H1 (cell line): ENCODE measurements around the gene CXCL11. TPM values are rescaled to one million over a fixed set of nuclear protein-coding genes. Genes with fewer than 3 reads are reported as not detected.

ENCODE experiments used
- CTCF ChIA-PET: fragments of 300-600 bp; sonication (Branson Sonifier 250); formaldehyde crosslinking; loops from one replicate; lab custom pipeline; 2021; ENCODE audit not compliant: partially characterized antibody; lab: Charles Lee
- POLR2A ChIA-PET: fragments of 300-600 bp; sonication (Branson Sonifier 250); formaldehyde crosslinking; loops from one replicate; lab custom pipeline; 2021; ENCODE audit warnings: inconsistent platforms; ENCODE audit not compliant: partially characterized antibody; lab: Charles Lee
- DNase-seq, 2 experiments: peaks; one replicate each; pipeline versions ENCODE4 v3.0.0 to v3.0.0-alpha.2; 2010 to 2022; ENCODE audit warnings: low spot score in 2 of 2, low read depth in 1 of 2, mixed read lengths in 1 of 2
- FAIRE-seq: peaks from 2 replicates; lab custom pipeline; 2011; peaks lifted over from hg19 to GRCh38; lab: Jason Lieb, UNC
- H2AFZ ChIP-seq: 2 replicates; pipeline ENCODE4 v1.8.1; 2012; ENCODE audit warnings: low read length, inconsistent platforms
- H2AK5ac ChIP-seq: 2 replicates; pipeline ENCODE4 v1.6.1; 2013; ENCODE audit warnings: low read depth, low read length
- H2BK120ac ChIP-seq: replicated peaks from 2 replicates; pipeline ENCODE3; 2013; ENCODE audit warnings: low read depth, low read length, inconsistent platforms
- H2BK12ac ChIP-seq: 2 replicates; pipeline ENCODE4 v1.6.1; 2013; ENCODE audit warnings: low read depth, low read length
- H2BK15ac ChIP-seq: 2 replicates; pipeline ENCODE4 v1.6.1; 2013; ENCODE audit warnings: low read length
- H2BK20ac ChIP-seq: 2 replicates; pipeline ENCODE4 v1.6.1; 2013; ENCODE audit warnings: low read length
- H2BK5ac ChIP-seq: 2 replicates; pipeline ENCODE4 v1.6.1; 2013; ENCODE audit warnings: low read depth, low read length
- H3K14ac ChIP-seq: 2 replicates; pipeline ENCODE4 v1.6.1; 2013; ENCODE audit warnings: inconsistent platforms; ENCODE audit not compliant: insufficient read length
- H3K18ac ChIP-seq: 2 replicates; pipeline ENCODE4 v1.6.1; 2013; ENCODE audit warnings: low read length; ENCODE audit errors: extremely low read depth
- H3K23ac ChIP-seq: 2 replicates; pipeline ENCODE4 v1.6.1; 2013; ENCODE audit warnings: inconsistent platforms; ENCODE audit not compliant: insufficient read length
- H3K23me2 ChIP-seq: 2 replicates; pipeline ENCODE4 v1.6.1; 2013; ENCODE audit warnings: low read depth, low read length
- H3K27ac ChIP-seq: 2 replicates; pipeline ENCODE4 v1.6.1; 2011; ENCODE audit warnings: low read depth, low read length, inconsistent platforms
- H3K27me3 ChIP-seq, 4 experiments: replicated peaks in 1 of 4; 1 replicate in 1 of 4; 2 replicates in 3 of 4; pipeline versions ENCODE4 v1.6.1 to v1.8.1; 2011 to 2013; ENCODE audit warnings: low read length in 3 of 4, mild to moderate bottlenecking in 3 of 4, inconsistent platforms in 2 of 4, mixed read lengths in 2 of 4, moderate library complexity in 1 of 4; ENCODE audit not compliant: control insufficient read depth in 3 of 4, insufficient read depth in 3 of 4; ENCODE audit errors: extremely low read depth in 1 of 4
- H3K36me3 ChIP-seq, 4 experiments: 2 replicates each; pipeline versions ENCODE4 v1.6.1 to v1.8.1; 2011 to 2013; ENCODE audit warnings: mild to moderate bottlenecking in 4 of 4, low read length in 3 of 4, moderate library complexity in 2 of 4, control low read depth in 1 of 4, inconsistent platforms in 1 of 4; ENCODE audit not compliant: insufficient read depth in 4 of 4, control insufficient read depth in 2 of 4
- H3K4ac ChIP-seq: replicated peaks from 2 replicates; pipeline ENCODE3; 2013; ENCODE audit warnings: low read length, low read depth, mixed read lengths, inconsistent platforms; ENCODE audit not compliant: insufficient read length
- H3K4me1 ChIP-seq, 4 experiments: replicated peaks in 1 of 4; 1 replicate in 1 of 4; 2 replicates in 3 of 4; pipeline versions ENCODE4 v1.6.1 to v1.8.1; 2011 to 2013; ENCODE audit warnings: low read length in 3 of 4, inconsistent platforms in 2 of 4, mixed read lengths in 1 of 4; ENCODE audit not compliant: insufficient read depth in 4 of 4, control insufficient read depth in 3 of 4
- H3K4me2 ChIP-seq, 2 experiments: 2 replicates each; pipeline versions ENCODE4 v1.6.1 to v1.8.1; 2011 to 2013; ENCODE audit warnings: low read depth in 2 of 2, low read length in 2 of 2, control low read depth in 1 of 2, inconsistent platforms in 1 of 2, mild to moderate bottlenecking in 1 of 2; ENCODE audit not compliant: insufficient read depth in 1 of 2
- H3K4me3 ChIP-seq, 4 experiments: fragments of 200-600, 300-600 bp in 1 of 4; sonication (generic), shearing (Covaris generic), sonication (Bioruptor Twin) in 1 of 4; 2 replicates each; pipeline versions ENCODE4 v1.5.1 to v1.8.1; 2011 to 2016; ENCODE audit warnings: low read length in 4 of 4, low read depth in 3 of 4, control low read depth in 2 of 4, inconsistent platforms in 2 of 4, mild to moderate bottlenecking in 2 of 4, mixed read lengths in 1 of 4, moderate library complexity in 1 of 4; ENCODE audit not compliant: insufficient read depth in 2 of 4; ENCODE audit errors: extremely low read depth in 1 of 4
- H3K56ac ChIP-seq: replicated peaks from 2 replicates; pipeline ENCODE3; 2013; ENCODE audit warnings: low read depth, mild to moderate bottlenecking, mixed read lengths, low read length, inconsistent platforms; ENCODE audit not compliant: insufficient read length
- H3K79me1 ChIP-seq: 2 replicates; pipeline ENCODE4 v1.6.1; 2013; ENCODE audit warnings: low read depth, low read length, control low read depth
- H3K79me2 ChIP-seq, 2 experiments: 2 replicates each; pipeline versions ENCODE4 v1.6.1 to v1.8.1; 2012 to 2013; ENCODE audit warnings: low read length in 2 of 2, mild to moderate bottlenecking in 2 of 2, inconsistent platforms in 1 of 2; ENCODE audit not compliant: insufficient read depth in 2 of 2, control insufficient read depth in 1 of 2
- H3K9ac ChIP-seq, 4 experiments: replicated peaks in 1 of 4; 1 replicate in 1 of 4; 2 replicates in 3 of 4; pipeline versions ENCODE4 v1.6.1 to v1.8.1; 2011 to 2013; ENCODE audit warnings: low read depth in 3 of 4, low read length in 3 of 4, control low read depth in 2 of 4, mild to moderate bottlenecking in 2 of 4, moderate library complexity in 2 of 4, inconsistent platforms in 1 of 4; ENCODE audit errors: extremely low read depth in 1 of 4
- H3K9me3 ChIP-seq, 2 experiments: 2 replicates each; pipeline versions ENCODE4 v1.6.1 to v1.8.1; 2012 to 2013; ENCODE audit warnings: mild to moderate bottlenecking in 2 of 2, moderate library complexity in 2 of 2, control low read depth in 1 of 2, inconsistent platforms in 1 of 2, low read depth in 1 of 2, low read length in 1 of 2, mixed read lengths in 1 of 2; ENCODE audit not compliant: insufficient read depth in 2 of 2
- H4K20me1 ChIP-seq, 2 experiments: replicated peaks in 1 of 2; 2 replicates each; pipeline versions ENCODE3 to v1.8.1; 2011 to 2013; ENCODE audit warnings: inconsistent platforms in 2 of 2, low read length in 2 of 2, mild to moderate bottlenecking in 1 of 2; ENCODE audit not compliant: insufficient read depth in 2 of 2, control insufficient read depth in 1 of 2
- H4K5ac ChIP-seq: 2 replicates; pipeline ENCODE4 v1.6.1; 2013; ENCODE audit warnings: low read length, low read depth, mixed read lengths, inconsistent platforms; ENCODE audit not compliant: insufficient read length
- H4K8ac ChIP-seq: 2 replicates; pipeline ENCODE4 v1.8.0; 2013; ENCODE audit warnings: mild to moderate bottlenecking, moderate library complexity, low read length, inconsistent platforms; ENCODE audit not compliant: insufficient read depth; ENCODE audit errors: extremely low read depth
- H4K91ac ChIP-seq: replicated peaks from 2 replicates; pipeline ENCODE3; 2013; ENCODE audit warnings: low read length, mixed read lengths, inconsistent platforms; ENCODE audit not compliant: insufficient read length
- CBX5 ChIP-seq: fragments of 300-800, 300-1000 bp; sonication (generic); IDR thresholded peaks from 2 replicates; pipeline ENCODE4 v1.7.1; 2016; ENCODE audit warnings: antibody characterized with exemption, low read length, low read depth
- CEBPB ChIP-seq: IDR thresholded peaks from 2 replicates; pipeline ENCODE4 v1.6.1; 2012; ENCODE audit warnings: low read depth, low read length
- EP300 ChIP-seq, 2 experiments: IDR thresholded peaks; 1 replicate in 1 of 2; 2 replicates in 1 of 2; pipeline ENCODE4 v1.6.1; 2011 to 2012; ENCODE audit warnings: low read depth in 2 of 2, low read length in 2 of 2, mild to moderate bottlenecking in 2 of 2, borderline replicate concordance in 1 of 2, inconsistent platforms in 1 of 2, moderate library complexity in 1 of 2
- EZH2 ChIP-seq: fragments of 200-600 bp; sonication (generic); IDR thresholded peaks from 2 replicates; pipeline ENCODE4 v1.7.1; 2012; ENCODE audit warnings: low read depth, mild to moderate bottlenecking, moderate library complexity, low read length, inconsistent platforms; ENCODE audit not compliant: severe bottlenecking
- FOSL1 ChIP-seq: IDR thresholded peaks from 2 replicates; pipeline ENCODE4 v1.6.1; 2011; ENCODE audit warnings: mild to moderate bottlenecking, low read depth, low read length, moderate library complexity; ENCODE audit not compliant: insufficient read depth
- GABPA ChIP-seq: IDR thresholded peaks from 2 replicates; pipeline ENCODE4 v1.6.1; 2011; ENCODE audit warnings: mild to moderate bottlenecking, low read length, moderate library complexity, borderline replicate concordance; ENCODE audit not compliant: insufficient read depth
- NANOG ChIP-seq: IDR thresholded peaks from 2 replicates; pipeline ENCODE4 v1.6.1; 2011; ENCODE audit warnings: low read length, low read depth, mild to moderate bottlenecking, inconsistent platforms; ENCODE audit not compliant: insufficient read depth, poor library complexity, severe bottlenecking
- SIRT6 ChIP-seq: IDR thresholded peaks from one replicate; pipeline ENCODE4 v1.7.1; 2012; ENCODE audit warnings: low read length, inconsistent platforms
- SUZ12 ChIP-seq: fragments of 200-600 bp; sonication (generic); IDR thresholded peaks from 2 replicates; pipeline ENCODE4 v1.6.1; 2012; ENCODE audit warnings: mild to moderate bottlenecking, inconsistent platforms, low read length, moderate library complexity, mixed read lengths
- TAF1 ChIP-seq: IDR thresholded peaks from 2 replicates; pipeline ENCODE4 v1.6.1; 2011; ENCODE audit warnings: mild to moderate bottlenecking, low read depth, low read length
- TBP ChIP-seq: IDR thresholded peaks from 2 replicates; pipeline ENCODE4 v1.6.1; 2011; ENCODE audit warnings: low read depth, low read length, improper control_type of control experiment
- ZNF274 ChIP-seq: IDR thresholded peaks from 2 replicates; pipeline ENCODE4 v1.7.0; 2012; ENCODE audit warnings: low read length, borderline replicate concordance; ENCODE audit errors: extremely low read depth
- WGBS, 2 experiments: shearing (Covaris generic) in 1 of 2; methylation state at CpG; one replicate each; pipeline versions ENCODE4 v1.1.6 to v1.1.7; 2013 to 2015; ENCODE audit warnings: low lambda C conversion rate in 2 of 2, mixed read lengths in 2 of 2, inconsistent platforms in 1 of 2, low coverage in 1 of 2, missing lambda C conversion rate in 1 of 2; ENCODE audit not compliant: insufficient replicate concordance in 2 of 2, insufficient coverage in 1 of 2, insufficient read length in 1 of 2; ENCODE audit errors: extremely low coverage in 1 of 2, missing lambda C conversion rate in 1 of 2; 5-methylcytosine and 5-hydroxymethylcytosine counted together
- polyA plus RNA-seq, 7 experiments: library from polyadenylated mRNA; depleted of rRNA in 3 of 7; stranded (reverse) in 5 of 7; unstranded in 2 of 7; fragments of >200 nt in 5 of 7; fragments of 200-250 nt in 2 of 7; gene quantifications; 1 replicate in 5 of 7; 2 replicates in 1 of 7; 4 replicates in 1 of 7; pipeline versions ENCODE4 v1.2.1 to v1.2.3, GENCODE V29; 2011 to 2013; ENCODE audit warnings: missing spikeins in 2 of 7, mixed read lengths in 2 of 7
- total RNA-seq: library from RNA; stranded (reverse); fragmentation: NEBNext Ultra II Directional; extraction: Animal tissue kit (Norgen Biotek cat#: 25700); gene quantifications from 2 replicates; pipeline ENCODE4 v1.2.1, GENCODE V29; 2021

Gene CXCL11
- total and polyA plus RNA-seq, 2 of the 8 experiments (the other 6 are each of a cell fraction or from before 2014, with no cell fraction given): 0.18 TPM; not detected in 1

DNA sequence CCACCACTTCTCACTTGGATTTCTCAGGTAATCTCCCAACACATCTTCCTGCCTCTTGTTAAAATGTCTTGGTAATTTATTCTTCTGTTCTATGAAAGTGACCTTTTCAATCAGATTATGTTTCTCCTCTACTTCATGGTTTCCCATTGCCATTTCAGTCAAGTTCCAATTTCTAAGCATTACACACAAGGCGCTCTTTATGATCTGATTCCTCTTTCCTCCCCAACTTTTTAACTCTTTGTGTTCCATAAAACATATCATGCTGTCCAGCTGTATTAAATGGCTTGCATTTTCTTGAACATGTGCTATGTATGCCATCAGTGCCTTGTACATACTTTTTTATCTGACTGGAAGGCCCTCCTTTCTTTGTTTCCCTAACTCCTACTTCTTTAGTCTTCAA, 25.6 kb upstream of the CXCL11 start:
- no peak for FAIRE-seq
- no peaks in the 10 kb centered on the region for H3K23me2 ChIP-seq

More for the DNA sequence above, 25.6 kb upstream of the CXCL11 start:
- Histone ChIP-seq H4K91ac (no peak overlapping the region), H3K36me3 (no peaks in the 10 kb centered on the region), H3K79me1 (no peaks in the 10 kb centered on the region), H2AK5ac (no peak overlapping the region), H2BK5ac (no peak overlapping the region), H4K8ac (no peak overlapping the region), H3K4me2 (no peak overlapping the region), H3K23ac (no peak overlapping the region), H3K4ac (no peak overlapping the region), H4K20me1 (no peaks in the 10 kb centered on the region), H2BK120ac (no peak overlapping the region), H3K27ac (no peak overlapping the region), H3K27me3 (peaks cover 0 to 2% (median 0%) of the 10 kb centered on the region in 4 experiments; a peak in 1 of 7 replicates), H3K9me3 (no peaks in the 10 kb centered on the region), H2AFZ (no peak overlapping the region), H3K4me3 (no peak overlapping the region), H4K5ac (no peak overlapping the region), H3K18ac (no peak overlapping the region), H3K14ac (no peak overlapping the region), H2BK20ac (no peak overlapping the region), H2BK15ac (no peak overlapping the region), H3K56ac (no peak overlapping the region), H3K79me2 (no peaks in the 10 kb centered on the region), H3K4me1 (peaks cover 0 to 1% (median under 1%) of the 10 kb centered on the region in 4 experiments; a peak in 1 of 7 replicates), H2BK12ac (no peak overlapping the region), H3K9ac (no peak overlapping the region)
- TF ChIP-seq TBP: no peak
- no peak for TF ChIP-seq GABPA
- TF ChIP-seq EZH2: no peak
- TF ChIP-seq CEBPB: no peak
- TF ChIP-seq FOSL1: no peak
- no peak for TF ChIP-seq TAF1
- TF ChIP-seq EP300 (IDR thresholded peaks at IDR 0.05; ENCODE audit: borderline replicate concordance in 1 of 2, low read depth in 2 of 2, low read length in 2 of 2): no peak
- no peak for TF ChIP-seq CBX5
- TF ChIP-seq NANOG: no peak
- no peak for TF ChIP-seq SIRT6
- TF ChIP-seq ZNF274: no peak
- no peak for TF ChIP-seq SUZ12
- WGBS, 2 experiments: 78% methylated on average over 1 of the region's 1 CpG; no CpG with 5 or more reads in 1 of the 2 experiments
- ChIA-PET CTCF (interaction anchor here (0.9 to 2.5 kb wide), 3 partner anchors 65 to 166 kb away, joined by 3 to 29 read pairs (median 9); no protein-coding TSS in a partner anchor), POLR2A (no interaction called here)
- no peak for DNase-seq
